Liver (tissue), 9 donors: Measurements from ENCODE around the gene MT3. TPM values are rescaled to one million over a fixed set of nuclear protein-coding genes. Genes with fewer than 3 reads are reported as not detected.

Experiments
- DNase-seq: peaks from one replicate; pipeline ENCODE4 v3.0.0-alpha.2; 2017; ENCODE audit warnings: low spot score
- H3K27ac ChIP-seq, 2 donors: one replicate each; pipeline ENCODE4 v1.7.0; 2013; ENCODE audit warnings: inconsistent platforms in 2 of 2, low read length in 2 of 2, control low read depth in 1 of 2, low read depth in 1 of 2, mild to moderate bottlenecking in 1 of 2
- H3K27me3 ChIP-seq, 4 donors: one replicate each; pipeline versions ENCODE4 v1.6.1 to v1.7.0; 2013; ENCODE audit warnings: low read length in 3 of 4, inconsistent platforms in 1 of 4, mild to moderate bottlenecking in 1 of 4, moderate library complexity in 1 of 4; ENCODE audit not compliant: control insufficient read depth in 4 of 4, insufficient read depth in 4 of 4
- H3K36me3 ChIP-seq, 4 donors: one replicate each; pipeline versions ENCODE4 v1.6.1 to v1.7.0; 2013; ENCODE audit warnings: low read length in 3 of 4, mild to moderate bottlenecking in 3 of 4, low read depth in 1 of 4, moderate library complexity in 1 of 4; ENCODE audit not compliant: control insufficient read depth in 4 of 4, insufficient read depth in 3 of 4
- H3K4me1 ChIP-seq, 4 donors: one replicate each; pipeline versions ENCODE4 v1.6.1 to v1.7.0; 2013; ENCODE audit warnings: low read length in 3 of 4, mild to moderate bottlenecking in 3 of 4, moderate library complexity in 1 of 4; ENCODE audit not compliant: control insufficient read depth in 4 of 4, insufficient read depth in 4 of 4
- H3K4me3 ChIP-seq, 3 donors: one replicate each; pipeline versions ENCODE4 v1.6.1 to v1.7.0; 2013; ENCODE audit warnings: low read length in 3 of 3, control low read depth in 1 of 3, low read depth in 1 of 3, mild to moderate bottlenecking in 1 of 3
- H3K9ac ChIP-seq, 2 donors: one replicate each; pipeline ENCODE4 v1.7.0; 2013; ENCODE audit warnings: low read length in 2 of 2, mild to moderate bottlenecking in 2 of 2, moderate library complexity in 2 of 2, control low read depth in 1 of 2, low read depth in 1 of 2
- H3K9me3 ChIP-seq, 4 donors: one replicate each; pipeline versions ENCODE4 v1.6.1 to v1.7.0; 2013; ENCODE audit warnings: low read length in 3 of 4; ENCODE audit not compliant: control insufficient read depth in 4 of 4
- EGR1 ChIP-seq, 2 donors: IDR thresholded peaks; 2 replicates each; pipeline ENCODE4 v1.6.1; 2016 to 2018; ENCODE audit warnings: antibody characterized with exemption in 2 of 2, low read depth in 2 of 2
- FOXA1 ChIP-seq: IDR thresholded peaks from 2 replicates; pipeline ENCODE4 v1.6.1; 2016; ENCODE audit warnings: antibody characterized with exemption
- FOXA2 ChIP-seq: IDR thresholded peaks from 2 replicates; pipeline ENCODE4 v1.6.1; 2016; ENCODE audit warnings: antibody characterized with exemption
- GABPA ChIP-seq, 2 donors: IDR thresholded peaks in 1 of 2; conservative IDR thresholded peaks in 1 of 2; 2 replicates each; pipeline ENCODE4 v1.6.1; 2016; ENCODE audit warnings: antibody characterized with exemption in 2 of 2, mild to moderate bottlenecking in 1 of 2, moderate library complexity in 1 of 2
- HNF4A ChIP-seq, 2 donors: conservative IDR thresholded peaks; 2 replicates each; pipeline ENCODE4 v1.6.1; 2016; ENCODE audit warnings: antibody characterized with exemption in 2 of 2, mild to moderate bottlenecking in 2 of 2
- HNF4G ChIP-seq: IDR thresholded peaks from 2 replicates; pipeline ENCODE4 v1.6.1; 2016; ENCODE audit warnings: antibody characterized with exemption
- JUND ChIP-seq, 2 donors: IDR thresholded peaks; 2 replicates each; pipeline ENCODE4 v1.6.1; 2016; ENCODE audit warnings: antibody characterized with exemption in 2 of 2
- NR2F2 ChIP-seq: IDR thresholded peaks from 2 replicates; pipeline ENCODE4 v1.6.1; 2016; ENCODE audit warnings: antibody characterized with exemption
- RAD21 ChIP-seq, 2 donors: IDR thresholded peaks; 2 replicates each; pipeline ENCODE4 v1.6.1; 2016; ENCODE audit warnings: antibody characterized with exemption in 2 of 2, mild to moderate bottlenecking in 2 of 2
- RXRA ChIP-seq, 2 donors: IDR thresholded peaks; 2 replicates each; pipeline ENCODE4 v1.6.1; 2017 to 2018; ENCODE audit warnings: antibody characterized with exemption in 2 of 2, mild to moderate bottlenecking in 1 of 2
- TAF1 ChIP-seq: conservative IDR thresholded peaks from 2 replicates; pipeline ENCODE4 v1.6.1; 2016; ENCODE audit warnings: antibody characterized with exemption, mild to moderate bottlenecking
- WGBS: extraction: QIAGEN DNeasy Blood & Tissue Kit; methylation state at CpG from one replicate; pipeline ENCODE4 v1.1.7; 2013; 5-methylcytosine and 5-hydroxymethylcytosine counted together
- polyA plus RNA-seq, 2 donors: library from polyadenylated mRNA; stranded (reverse) in 1 of 2; unstranded in 1 of 2; fragments of 200-250 nt in 1 of 2; fragments of >200 nt in 1 of 2; fragmentation: Nextera tagmentation in 1 of 2; extraction: Ambion mirVana in 1 of 2; gene quantifications; one replicate each; pipeline versions ENCODE4 v1.2.1 to v1.2.3, GENCODE V29; 2013 to 2015
- total RNA-seq, 2 donors: library from RNA; depleted of rRNA; stranded (reverse); fragments of >200 nt; gene quantifications; one replicate each; pipeline ENCODE4 v1.2.3, GENCODE V29; 2014
- TF ChIP-seq, protein P1 (sequence below): IDR thresholded peaks from 2 replicates; pipeline ENCODE4 v1.6.1; 2016; ENCODE audit warnings: antibody characterized with exemption, mild to moderate bottlenecking
- TF ChIP-seq, protein P2 (sequence below): fragments of 150-350 bp; IDR thresholded peaks from 2 replicates; pipeline ENCODE4 v1.5.1; 2017; ENCODE audit warnings: improper control_type of control experiment, low read depth, low read length; ENCODE audit not compliant: missing input control
- TF ChIP-seq, protein P3 (sequence below): IDR thresholded peaks from 2 replicates; pipeline ENCODE4 v1.6.1; 2016; ENCODE audit warnings: antibody characterized with exemption
- TF ChIP-seq, protein P4 (sequence below): IDR thresholded peaks from 2 replicates; pipeline ENCODE4 v1.6.1; 2016; ENCODE audit warnings: antibody characterized with exemption
- donor health status: healthy.
- donor health status: healthy.
- donor health status: healthy.
- donor health status: healthy.
- donor health status: healthy.

Gene MT3
- total and polyA plus RNA-seq, 4 donors = not detected

DNA sequence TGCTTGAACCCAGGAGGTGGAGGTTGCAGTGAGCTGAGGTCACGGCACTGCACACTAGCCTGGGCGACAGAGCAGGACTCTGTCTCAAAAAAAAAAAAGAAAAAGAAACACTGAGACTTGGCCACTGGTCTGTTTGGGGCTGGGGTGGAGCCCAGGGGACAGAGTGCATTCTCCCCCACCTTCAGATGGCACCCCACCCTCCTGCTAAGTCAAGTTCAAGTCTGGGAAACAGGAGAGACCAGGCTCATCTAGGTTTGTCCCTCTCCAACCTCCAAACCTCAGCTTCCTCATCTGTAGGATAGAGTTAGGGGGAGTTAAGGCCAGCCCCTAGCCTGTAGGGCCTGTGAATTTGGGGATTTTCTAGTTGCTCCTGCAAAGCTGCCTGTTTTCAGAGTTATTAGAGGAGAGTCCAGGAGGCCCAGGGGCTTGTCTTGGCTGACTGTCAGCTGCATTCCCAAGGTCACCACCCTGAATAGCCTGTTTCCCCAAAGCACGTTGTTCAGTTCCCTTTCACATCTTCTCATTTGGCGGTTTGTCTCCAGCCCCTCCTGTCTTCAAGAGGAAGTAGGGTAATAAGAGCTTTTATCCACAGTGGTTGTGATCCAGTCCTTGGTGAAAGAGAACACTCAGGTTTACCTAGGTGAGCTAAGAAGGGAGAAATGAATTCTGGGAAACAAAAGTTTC is 2.2 kb downstream of the MT3 start:
- Histone ChIP-seq H3K4me3 (no peak overlapping the region), H3K27ac (no peak overlapping the region), H3K27me3 (peaks cover 0 to 5% (median 0%) of the 10 kb centered on the region in 4 donors), H3K36me3 (no peaks in the 10 kb centered on the region), H3K4me1 (peaks cover 3 to 11% (median 6%) of the 10 kb centered on the region in 4 donors), H3K9me3 (no peaks in the 10 kb centered on the region), H3K9ac (no peak overlapping the region)
- DNase-seq = no peak
- 72% methylated on average over 4 of the region's 4 CpGs for WGBS
- TF ChIP-seq HNF4A (conservative IDR thresholded peaks at IDR 0.05) = no peak
- TF ChIP-seq EGR1 (IDR thresholded peaks at IDR 0.05; ENCODE audit: low read depth in 2 of 2) = no peak
- TF ChIP-seq NR2F2 = no peak
- no peak for TF ChIP-seq HNF4G
- no peak for TF ChIP-seq FOXA1
- no peak for TF ChIP-seq JUND (IDR thresholded peaks at IDR 0.05)
- TF ChIP-seq, protein P1, sequence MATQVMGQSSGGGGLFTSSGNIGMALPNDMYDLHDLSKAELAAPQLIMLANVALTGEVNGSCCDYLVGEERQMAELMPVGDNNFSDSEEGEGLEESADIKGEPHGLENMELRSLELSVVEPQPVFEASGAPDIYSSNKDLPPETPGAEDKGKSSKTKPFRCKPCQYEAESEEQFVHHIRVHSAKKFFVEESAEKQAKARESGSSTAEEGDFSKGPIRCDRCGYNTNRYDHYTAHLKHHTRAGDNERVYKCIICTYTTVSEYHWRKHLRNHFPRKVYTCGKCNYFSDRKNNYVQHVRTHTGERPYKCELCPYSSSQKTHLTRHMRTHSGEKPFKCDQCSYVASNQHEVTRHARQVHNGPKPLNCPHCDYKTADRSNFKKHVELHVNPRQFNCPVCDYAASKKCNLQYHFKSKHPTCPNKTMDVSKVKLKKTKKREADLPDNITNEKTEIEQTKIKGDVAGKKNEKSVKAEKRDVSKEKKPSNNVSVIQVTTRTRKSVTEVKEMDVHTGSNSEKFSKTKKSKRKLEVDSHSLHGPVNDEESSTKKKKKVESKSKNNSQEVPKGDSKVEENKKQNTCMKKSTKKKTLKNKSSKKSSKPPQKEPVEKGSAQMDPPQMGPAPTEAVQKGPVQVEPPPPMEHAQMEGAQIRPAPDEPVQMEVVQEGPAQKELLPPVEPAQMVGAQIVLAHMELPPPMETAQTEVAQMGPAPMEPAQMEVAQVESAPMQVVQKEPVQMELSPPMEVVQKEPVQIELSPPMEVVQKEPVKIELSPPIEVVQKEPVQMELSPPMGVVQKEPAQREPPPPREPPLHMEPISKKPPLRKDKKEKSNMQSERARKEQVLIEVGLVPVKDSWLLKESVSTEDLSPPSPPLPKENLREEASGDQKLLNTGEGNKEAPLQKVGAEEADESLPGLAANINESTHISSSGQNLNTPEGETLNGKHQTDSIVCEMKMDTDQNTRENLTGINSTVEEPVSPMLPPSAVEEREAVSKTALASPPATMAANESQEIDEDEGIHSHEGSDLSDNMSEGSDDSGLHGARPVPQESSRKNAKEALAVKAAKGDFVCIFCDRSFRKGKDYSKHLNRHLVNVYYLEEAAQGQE = no peak
- no peak for TF ChIP-seq RXRA (IDR thresholded peaks at IDR 0.05)
- TF ChIP-seq, protein P2, sequence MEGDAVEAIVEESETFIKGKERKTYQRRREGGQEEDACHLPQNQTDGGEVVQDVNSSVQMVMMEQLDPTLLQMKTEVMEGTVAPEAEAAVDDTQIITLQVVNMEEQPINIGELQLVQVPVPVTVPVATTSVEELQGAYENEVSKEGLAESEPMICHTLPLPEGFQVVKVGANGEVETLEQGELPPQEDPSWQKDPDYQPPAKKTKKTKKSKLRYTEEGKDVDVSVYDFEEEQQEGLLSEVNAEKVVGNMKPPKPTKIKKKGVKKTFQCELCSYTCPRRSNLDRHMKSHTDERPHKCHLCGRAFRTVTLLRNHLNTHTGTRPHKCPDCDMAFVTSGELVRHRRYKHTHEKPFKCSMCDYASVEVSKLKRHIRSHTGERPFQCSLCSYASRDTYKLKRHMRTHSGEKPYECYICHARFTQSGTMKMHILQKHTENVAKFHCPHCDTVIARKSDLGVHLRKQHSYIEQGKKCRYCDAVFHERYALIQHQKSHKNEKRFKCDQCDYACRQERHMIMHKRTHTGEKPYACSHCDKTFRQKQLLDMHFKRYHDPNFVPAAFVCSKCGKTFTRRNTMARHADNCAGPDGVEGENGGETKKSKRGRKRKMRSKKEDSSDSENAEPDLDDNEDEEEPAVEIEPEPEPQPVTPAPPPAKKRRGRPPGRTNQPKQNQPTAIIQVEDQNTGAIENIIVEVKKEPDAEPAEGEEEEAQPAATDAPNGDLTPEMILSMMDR = no peak

DNA sequence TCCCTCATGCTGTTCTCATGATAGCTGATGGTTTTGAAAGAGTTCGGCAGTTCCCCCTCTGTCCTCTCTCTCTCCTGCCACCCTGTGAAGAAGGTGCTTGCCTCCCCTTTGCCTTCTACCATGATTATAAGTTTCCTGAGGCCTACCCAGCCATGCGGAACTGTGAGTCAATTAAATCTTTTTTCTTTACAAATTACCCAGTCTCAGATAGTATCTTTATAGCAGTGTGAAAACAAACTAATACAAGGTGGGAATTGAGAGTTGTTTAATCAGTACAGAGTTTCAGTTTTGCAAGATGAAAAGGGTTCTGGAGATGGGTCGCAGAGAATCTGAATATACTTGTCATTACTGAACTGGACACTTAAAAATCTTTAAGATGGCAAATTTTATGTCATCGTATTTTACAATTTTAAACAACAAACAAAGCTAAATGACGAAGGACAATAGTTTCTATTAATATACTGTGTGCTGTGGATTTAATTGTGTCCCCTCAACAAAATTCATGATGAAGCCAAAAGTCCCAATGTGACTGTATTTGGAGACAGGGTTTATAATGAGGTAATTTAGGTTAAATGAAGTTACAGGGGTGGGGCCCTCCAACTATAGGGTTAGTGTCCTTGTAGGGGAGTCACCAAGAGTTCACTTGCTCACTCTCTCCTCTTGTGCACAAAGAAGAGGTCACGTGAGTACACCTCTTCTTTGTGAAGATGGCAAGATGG is 4.4 kb downstream of the MT3 start:
- Histone ChIP-seq H3K9ac (no peak overlapping the region), H3K4me1 (peaks cover 3 to 11% (median 6%) of the 10 kb centered on the region in 4 donors), H3K4me3 (no peak overlapping the region), H3K36me3 (no peaks in the 10 kb centered on the region), H3K9me3 (no peaks in the 10 kb centered on the region), H3K27ac (no peak overlapping the region), H3K27me3 (peaks cover 0 to 5% (median 0%) of the 10 kb centered on the region in 4 donors)
- TF ChIP-seq, protein P2 = no peak
- TF ChIP-seq RAD21 (IDR thresholded peaks at IDR 0.05) = no peak
- TF ChIP-seq, protein P1 = no peak
- TF ChIP-seq, protein P3, sequence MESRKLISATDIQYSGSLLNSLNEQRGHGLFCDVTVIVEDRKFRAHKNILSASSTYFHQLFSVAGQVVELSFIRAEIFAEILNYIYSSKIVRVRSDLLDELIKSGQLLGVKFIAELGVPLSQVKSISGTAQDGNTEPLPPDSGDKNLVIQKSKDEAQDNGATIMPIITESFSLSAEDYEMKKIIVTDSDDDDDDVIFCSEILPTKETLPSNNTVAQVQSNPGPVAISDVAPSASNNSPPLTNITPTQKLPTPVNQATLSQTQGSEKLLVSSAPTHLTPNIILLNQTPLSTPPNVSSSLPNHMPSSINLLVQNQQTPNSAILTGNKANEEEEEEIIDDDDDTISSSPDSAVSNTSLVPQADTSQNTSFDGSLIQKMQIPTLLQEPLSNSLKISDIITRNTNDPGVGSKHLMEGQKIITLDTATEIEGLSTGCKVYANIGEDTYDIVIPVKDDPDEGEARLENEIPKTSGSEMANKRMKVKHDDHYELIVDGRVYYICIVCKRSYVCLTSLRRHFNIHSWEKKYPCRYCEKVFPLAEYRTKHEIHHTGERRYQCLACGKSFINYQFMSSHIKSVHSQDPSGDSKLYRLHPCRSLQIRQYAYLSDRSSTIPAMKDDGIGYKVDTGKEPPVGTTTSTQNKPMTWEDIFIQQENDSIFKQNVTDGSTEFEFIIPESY = no peak
- TF ChIP-seq GABPA (IDR thresholded peaks at IDR 0.05 in 1 of 2, conservative IDR thresholded peaks at IDR 0.05 in 1 of 2) = no peak
- no peak for TF ChIP-seq EGR1 (IDR thresholded peaks at IDR 0.05; ENCODE audit: low read depth in 2 of 2)
- TF ChIP-seq TAF1 = no peak
- no peak for TF ChIP-seq NR2F2
- TF ChIP-seq, protein P4, sequence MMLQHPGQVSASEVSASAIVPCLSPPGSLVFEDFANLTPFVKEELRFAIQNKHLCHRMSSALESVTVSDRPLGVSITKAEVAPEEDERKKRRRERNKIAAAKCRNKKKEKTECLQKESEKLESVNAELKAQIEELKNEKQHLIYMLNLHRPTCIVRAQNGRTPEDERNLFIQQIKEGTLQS = no peak
- TF ChIP-seq FOXA2 = no peak
- no peak for TF ChIP-seq JUND (IDR thresholded peaks at IDR 0.05)
- 96% methylated on average over 6 of the region's 6 CpGs for WGBS
- DNase-seq = no peak
